LNCaP clone FGC (cell line): ENCODE results near the gene SIM2.

Experiments used
- DNase-seq: peaks from one replicate; pipeline ENCODE4 v3.0.0-alpha.2; 2011; ENCODE audit warnings: low read depth
- H3K4me3 ChIP-seq: 2 replicates; pipeline ENCODE4 v1.5.1; 2011; ENCODE audit warnings: mild to moderate bottlenecking, low read depth, low read length, control low read depth
- TF ChIP-seq, protein P1 (sequence below): IDR thresholded peaks from 2 replicates; pipeline ENCODE4 v1.5.1; 2012; ENCODE audit warnings: mild to moderate bottlenecking; ENCODE audit not compliant: control insufficient read depth, insufficient read depth; ENCODE audit errors: extremely low read depth

Gene SIM2

DNA sequence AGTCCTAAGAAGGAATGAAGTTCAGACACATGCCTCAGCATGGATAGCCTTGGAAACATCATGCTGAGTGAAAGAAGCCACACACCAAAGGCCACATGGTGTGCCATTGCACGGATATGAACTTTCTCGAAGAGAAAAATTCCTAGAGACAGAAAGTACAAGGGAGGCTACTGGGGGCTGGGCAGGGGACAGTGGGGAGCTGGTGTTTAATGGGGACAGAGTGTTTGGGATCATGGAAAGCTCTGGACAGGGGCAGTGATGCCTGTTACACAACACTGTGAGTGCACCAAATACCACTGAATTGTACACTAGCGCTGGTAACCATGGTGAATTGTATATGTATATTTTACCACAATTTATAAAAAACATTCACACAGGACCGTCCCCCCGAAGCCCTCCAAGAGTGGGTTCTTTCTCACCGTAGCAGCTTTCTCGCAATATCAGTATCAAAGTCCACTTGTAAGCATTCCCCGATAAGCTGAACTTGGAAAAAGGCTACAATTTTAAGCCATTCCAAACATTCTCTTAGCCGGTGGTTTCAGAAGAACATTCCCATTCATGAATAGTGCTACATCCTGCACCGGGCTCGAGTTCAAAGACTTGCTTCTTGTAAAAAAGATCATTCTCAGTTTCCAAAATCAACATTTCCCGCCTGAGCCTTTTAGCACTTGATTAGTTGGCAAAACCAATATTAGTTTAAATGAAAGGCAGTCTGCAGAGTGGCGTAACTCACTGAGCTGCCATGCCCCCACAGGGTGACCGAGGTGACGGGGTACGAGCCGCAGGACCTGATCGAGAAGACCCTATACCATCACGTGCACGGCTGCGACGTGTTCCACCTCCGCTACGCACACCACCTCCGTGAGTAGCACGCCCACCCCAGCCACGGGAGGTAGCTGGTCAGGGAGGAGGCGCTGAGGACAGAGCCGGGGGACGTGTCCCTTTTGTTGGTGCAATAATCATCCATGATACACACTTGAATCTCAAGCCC, 31.7 kb downstream of the SIM2 start:
- H3K4me3 ChIP-seq: no peak overlapping the region
- no peak for DNase-seq
- TF ChIP-seq, protein P1, sequence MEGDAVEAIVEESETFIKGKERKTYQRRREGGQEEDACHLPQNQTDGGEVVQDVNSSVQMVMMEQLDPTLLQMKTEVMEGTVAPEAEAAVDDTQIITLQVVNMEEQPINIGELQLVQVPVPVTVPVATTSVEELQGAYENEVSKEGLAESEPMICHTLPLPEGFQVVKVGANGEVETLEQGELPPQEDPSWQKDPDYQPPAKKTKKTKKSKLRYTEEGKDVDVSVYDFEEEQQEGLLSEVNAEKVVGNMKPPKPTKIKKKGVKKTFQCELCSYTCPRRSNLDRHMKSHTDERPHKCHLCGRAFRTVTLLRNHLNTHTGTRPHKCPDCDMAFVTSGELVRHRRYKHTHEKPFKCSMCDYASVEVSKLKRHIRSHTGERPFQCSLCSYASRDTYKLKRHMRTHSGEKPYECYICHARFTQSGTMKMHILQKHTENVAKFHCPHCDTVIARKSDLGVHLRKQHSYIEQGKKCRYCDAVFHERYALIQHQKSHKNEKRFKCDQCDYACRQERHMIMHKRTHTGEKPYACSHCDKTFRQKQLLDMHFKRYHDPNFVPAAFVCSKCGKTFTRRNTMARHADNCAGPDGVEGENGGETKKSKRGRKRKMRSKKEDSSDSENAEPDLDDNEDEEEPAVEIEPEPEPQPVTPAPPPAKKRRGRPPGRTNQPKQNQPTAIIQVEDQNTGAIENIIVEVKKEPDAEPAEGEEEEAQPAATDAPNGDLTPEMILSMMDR: no peak

DNA sequence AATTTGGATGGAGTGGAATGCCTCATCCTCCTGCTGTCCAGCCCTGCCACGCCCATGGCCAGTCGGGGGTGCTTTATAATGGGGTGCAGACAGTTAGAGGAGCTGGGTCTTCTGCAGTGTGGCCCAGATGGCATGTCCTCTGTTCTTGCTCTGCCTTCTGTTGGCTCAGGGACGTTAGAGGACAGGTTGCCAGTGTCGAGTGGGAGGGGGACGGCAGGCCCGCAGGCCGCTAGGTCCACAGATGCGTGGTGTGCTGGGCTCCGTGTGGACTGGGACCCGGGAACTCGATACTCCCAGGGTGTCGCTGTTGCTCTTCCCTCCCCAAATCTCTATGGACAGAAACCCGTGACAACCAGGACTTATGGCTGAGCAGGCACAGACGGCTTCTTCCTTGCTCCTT, 33.3 kb downstream of the SIM2 start:
- TF ChIP-seq, protein P1: no peak
- DNase-seq: no peak
- H3K4me3 ChIP-seq: no peak overlapping the region

DNA sequence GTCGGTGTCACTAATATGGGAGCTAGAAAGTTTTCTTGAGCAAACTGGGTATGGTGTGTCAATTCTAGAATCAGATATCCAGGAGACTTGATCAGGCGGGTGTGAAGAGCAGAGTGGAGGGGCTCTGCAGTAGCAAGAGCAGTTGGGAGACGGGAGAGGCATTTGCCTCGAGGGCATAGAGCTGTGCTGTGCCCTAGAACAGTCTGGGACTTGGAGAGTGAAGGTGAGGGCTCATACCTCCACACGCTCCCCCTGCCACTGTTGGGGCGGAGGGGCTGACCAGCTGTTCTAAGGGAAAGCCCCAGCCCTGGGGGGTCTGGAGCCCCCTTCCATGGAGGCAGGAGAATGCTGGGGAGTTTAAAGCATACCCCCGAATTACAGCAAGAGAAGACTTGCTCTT, 33.8 kb downstream of the SIM2 start:
- no peak overlapping the region for H3K4me3 ChIP-seq
- DNase-seq: no peak
- TF ChIP-seq, protein P1: no peak

DNA sequence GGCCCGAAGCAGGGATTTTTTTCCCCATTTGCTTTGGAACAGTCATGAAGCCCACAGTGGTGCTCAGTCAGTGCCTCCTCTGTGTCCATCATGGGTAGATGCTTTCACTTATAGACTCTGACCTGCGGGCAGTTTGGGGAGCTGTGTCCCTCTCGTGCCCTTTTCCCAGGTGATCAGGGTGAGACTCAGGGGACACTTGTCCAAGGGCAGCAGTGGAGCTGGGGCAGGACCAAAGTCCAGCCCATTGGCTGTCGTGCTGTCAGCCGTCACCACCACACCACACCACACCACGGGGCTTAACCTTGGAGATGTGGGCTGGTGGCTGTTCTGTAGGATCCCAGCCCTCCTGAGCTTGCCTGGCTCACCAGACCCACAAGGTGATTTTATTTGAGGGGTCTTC, 34.9 kb downstream of the SIM2 start:
- TF ChIP-seq, protein P1: no peak

DNA sequence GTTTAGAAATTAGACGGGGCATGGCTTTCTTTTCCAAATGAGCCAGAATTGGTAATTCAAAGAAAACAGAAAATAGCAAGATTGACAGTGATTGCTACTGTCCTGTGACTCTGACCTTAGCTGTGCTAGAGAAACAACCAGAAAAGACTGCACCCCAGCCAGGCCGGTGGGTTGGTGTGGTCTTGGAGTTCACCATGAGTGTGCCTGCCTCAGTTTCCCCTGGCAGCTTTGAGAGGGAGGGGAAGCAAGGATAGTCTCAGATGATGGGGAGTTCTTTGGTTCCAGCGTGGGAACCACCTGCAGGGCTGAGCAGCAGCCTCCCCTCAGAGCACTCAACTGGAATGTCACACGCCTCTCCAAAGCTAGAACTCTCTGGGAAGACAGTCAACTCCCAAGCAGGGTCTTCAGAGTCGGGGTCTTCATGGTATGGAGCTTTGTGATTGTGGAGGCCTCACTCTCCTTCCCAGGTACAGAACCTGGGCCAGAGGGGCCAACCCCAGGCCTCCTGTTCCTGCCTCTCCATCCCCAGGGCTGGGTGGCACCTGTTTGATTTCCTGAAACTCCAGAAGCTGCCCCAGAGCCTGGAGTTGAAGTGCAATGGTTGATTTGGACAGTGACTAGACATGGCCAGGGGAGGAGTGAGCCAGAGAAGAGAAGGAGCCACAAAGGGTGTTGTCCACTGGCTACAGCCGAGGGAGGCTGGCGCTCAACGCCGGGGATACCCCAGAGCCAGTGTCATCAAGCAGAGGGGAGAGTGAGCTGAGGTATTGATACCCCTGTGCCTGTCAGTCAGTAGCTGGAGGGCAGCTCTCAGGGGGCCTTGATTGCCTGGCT, 35.7 kb downstream of the SIM2 start:
- H3K4me3 ChIP-seq: no peak overlapping the region
- no peak for DNase-seq
- TF ChIP-seq, protein P1: no peak

More for the DNA sequence above, 34.9 kb downstream of the SIM2 start:
- H3K4me3 ChIP-seq: no peak overlapping the region
- no peak for DNase-seq

DNA sequence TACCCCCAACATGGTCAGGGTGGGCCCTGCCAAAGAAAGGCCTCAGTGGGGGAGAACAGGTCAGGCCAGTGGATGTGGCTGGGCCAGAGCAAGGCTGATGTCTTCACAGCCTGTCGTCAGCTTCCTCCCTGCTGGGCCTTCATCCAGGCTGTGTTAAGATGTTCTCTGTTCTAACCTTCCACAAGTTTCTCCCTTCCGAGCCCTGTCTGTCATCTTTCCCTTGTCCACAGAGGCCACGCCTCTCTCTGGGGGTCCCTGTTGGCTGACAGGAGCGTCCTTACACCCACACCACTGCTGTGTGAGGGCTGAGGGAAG, 36.2 kb downstream of the SIM2 start:
- TF ChIP-seq, protein P1: no peak

More for the DNA sequence above, 36.2 kb downstream of the SIM2 start:
- no peak overlapping the region for H3K4me3 ChIP-seq
- no peak for DNase-seq
